K562 (cell line): ENCODE results near the gene KCNK1. TPM values are rescaled to one million over a fixed set of nuclear protein-coding genes. Genes with fewer than 3 reads are reported as not detected.

Experiments
- CBX3 ChIP-seq, 2 experiments: IDR thresholded peaks; 1 replicate in 1 of 2; 2 replicates in 1 of 2; pipeline ENCODE4 v1.6.1; 2012; ENCODE audit warnings: inconsistent platforms in 2 of 2, low read length in 2 of 2, borderline replicate concordance in 1 of 2, control low read depth in 1 of 2
- DIDO1 ChIP-seq: fragments of 450-650 bp; IDR thresholded peaks from 2 replicates; pipeline ENCODE4 v1.6.1; 2016; ENCODE audit warnings: low read depth, missing biosample characterization, missing genetic modification characterization
- ETV1 ChIP-seq: fragments of 450-650 bp; conservative IDR thresholded peaks from 2 replicates; pipeline ENCODE4 v1.6.1; 2016; ENCODE audit warnings: missing genetic modification characterization, control low read depth, low read depth, missing compliant biosample characterization
- FOXJ3 ChIP-seq: sonication (generic); formaldehyde crosslinking; IDR thresholded peaks from 2 replicates; pipeline ENCODE4 v1.4.0; 2020; ENCODE audit warnings: mild to moderate bottlenecking, missing genetic modification reagents
- GABPA ChIP-seq: fragments of 200-800 bp; sonication (Bioruptor generic); conservative IDR thresholded peaks from 2 replicates; pipeline ENCODE4 v1.6.1; 2016; ENCODE audit warnings: low read depth, missing genetic modification characterization, missing compliant biosample characterization
- GABPB2 ChIP-seq: fragments of 250-450 bp; sonication (Bioruptor Pico); conservative IDR thresholded peaks from 2 replicates; pipeline ENCODE4 v1.5.1; 2021; ENCODE audit warnings: mild to moderate bottlenecking
- GATAD2B ChIP-seq: fragments of 450-650 bp; IDR thresholded peaks from 2 replicates; pipeline ENCODE4 v1.6.1; 2017; ENCODE audit warnings: mild to moderate bottlenecking, borderline replicate concordance
- HNRNPLL ChIP-seq: fragments of 200-400 bp; formaldehyde crosslinking; IDR thresholded peaks from 2 replicates; pipeline ENCODE4 v1.6.1; 2017; ENCODE audit warnings: low read length, low read depth, mild to moderate bottlenecking; ENCODE audit not compliant: poor library complexity, severe bottlenecking
- MGA ChIP-seq: fragments of 450-650 bp; IDR thresholded peaks from 2 replicates; pipeline ENCODE4 v1.6.1; 2016; ENCODE audit warnings: mild to moderate bottlenecking, moderate library complexity
- NFRKB ChIP-seq: fragments of 450-650 bp; IDR thresholded peaks from 2 replicates; pipeline ENCODE4 v1.6.1; 2016; ENCODE audit warnings: low read depth
- SMARCA5 ChIP-seq: fragments of 450-650 bp; IDR thresholded peaks from 2 replicates; pipeline ENCODE4 v1.6.1; 2016
- SNRNP70 ChIP-seq: fragments of 200-400 bp; formaldehyde crosslinking; optimal IDR thresholded peaks from 2 replicates; pipeline ENCODE3; 2017; ENCODE audit warnings: low read depth, low read length
- YBX1 ChIP-seq: fragments of 450-650 bp; IDR thresholded peaks from 2 replicates; pipeline ENCODE4 v1.7.1; 2016; ENCODE audit warnings: mild to moderate bottlenecking
- ZBTB2 ChIP-seq: fragments of 450-650 bp; IDR thresholded peaks from 2 replicates; pipeline ENCODE4 v1.6.1; 2016; ENCODE audit warnings: antibody characterized with exemption
- ZNF146 ChIP-seq: IDR thresholded peaks from one replicate; pipeline ENCODE4 v1.6.1; 2018; ENCODE audit warnings: missing compliant biosample characterization; ENCODE audit not compliant: unreplicated experiment
- ZNF24 ChIP-seq: fragments of 450-650 bp; IDR thresholded peaks from 2 replicates; pipeline ENCODE4 v1.6.1; 2016
- polyA plus RNA-seq, 8 experiments: library from polyadenylated mRNA; depleted of rRNA in 4 of 8; stranded (reverse) in 5 of 8; unstranded in 3 of 8; fragments of >200 nt; fragmentation: Nextera tagmentation in 2 of 8; fragmentation: Illumina TruSeq in 1 of 8; extraction: Ambion mirVana in 2 of 8; extraction: Trizol in 1 of 8; gene quantifications; 2 replicates each; pipeline versions ENCODE4 v1.2.1 to v1.2.3, GENCODE V29; 2011 to 2014; ENCODE audit warnings: inconsistent platforms in 1 of 8, missing spikeins in 1 of 8
- total RNA-seq, 7 experiments: library from RNA; depleted of rRNA in 6 of 7; stranded (reverse); fragments of >200 nt in 6 of 7; fragmentation: Illumina TruSeq in 2 of 7; extraction: Trizol in 2 of 7; gene quantifications; 2 replicates each; pipeline versions ENCODE4 v1.2.1 to v1.2.3, GENCODE V29; 2011 to 2021; ENCODE audit warnings: low replicate concordance in 1 of 7

KCNK1 gene
- total and polyA plus RNA-seq, 9 of the 15 experiments (the other 6 are each of a cell fraction or from before 2014, with no cell fraction given): 3.1 to 22.7 (median 6.0) TPM

- peak; percentile 99 for TF ChIP-seq MGA
- no peak for TF ChIP-seq YBX1
- TF ChIP-seq DIDO1 (tag): no peak
- no peak; the same call in 1 of the 2 replicates for TF ChIP-seq GABPA (tag)
- TF ChIP-seq HNRNPLL: peak; percentile 69
- peak; percentile 85 for TF ChIP-seq GATAD2B
- TF ChIP-seq ETV1 (tag): no peak
- TF ChIP-seq SNRNP70: no peak
- TF ChIP-seq GABPB2 (CRISPR knock-in tag): no peak
- TF ChIP-seq FOXJ3 (CRISPR knock-in tag): peak; percentile 99
- peak; percentile 92 for TF ChIP-seq SMARCA5
- peak; percentile 93 for TF ChIP-seq ZBTB2
- TF ChIP-seq ZNF146: no peak
- TF ChIP-seq CBX3 (IDR thresholded peaks at IDR 0.05; ENCODE audit: borderline replicate concordance in 1 of 2, low read length in 2 of 2): peak in 1 of 2 experiments; percentile 98; a peak in 2 of 3 replicates
- TF ChIP-seq NFRKB: peak; percentile 57
- TF ChIP-seq ZNF24: peak; percentile 90
These were observed 22.0 kb downstream of the KCNK1 start (continued) for GRCh38 chr1:233635765-233636502.
